HG03469 (cell line): Measurements from ENCODE around the gene IGF2R.
"Not testable (repeated sequence)": the region's sequence is repeated elsewhere in the genome, so short reads cannot be mapped to it uniquely, and the experiment has no call there.

Source experiments
- ATAC-seq: cut with Tn5 transposase; IDR thresholded peaks from one replicate; pipeline ENCODE4 v1.9.1; 2021; ENCODE audit warnings: mild to moderate bottlenecking, moderate library complexity, moderate number of reproducible peaks; ENCODE audit not compliant: unreplicated experiment

The IGF2R gene, protein sequence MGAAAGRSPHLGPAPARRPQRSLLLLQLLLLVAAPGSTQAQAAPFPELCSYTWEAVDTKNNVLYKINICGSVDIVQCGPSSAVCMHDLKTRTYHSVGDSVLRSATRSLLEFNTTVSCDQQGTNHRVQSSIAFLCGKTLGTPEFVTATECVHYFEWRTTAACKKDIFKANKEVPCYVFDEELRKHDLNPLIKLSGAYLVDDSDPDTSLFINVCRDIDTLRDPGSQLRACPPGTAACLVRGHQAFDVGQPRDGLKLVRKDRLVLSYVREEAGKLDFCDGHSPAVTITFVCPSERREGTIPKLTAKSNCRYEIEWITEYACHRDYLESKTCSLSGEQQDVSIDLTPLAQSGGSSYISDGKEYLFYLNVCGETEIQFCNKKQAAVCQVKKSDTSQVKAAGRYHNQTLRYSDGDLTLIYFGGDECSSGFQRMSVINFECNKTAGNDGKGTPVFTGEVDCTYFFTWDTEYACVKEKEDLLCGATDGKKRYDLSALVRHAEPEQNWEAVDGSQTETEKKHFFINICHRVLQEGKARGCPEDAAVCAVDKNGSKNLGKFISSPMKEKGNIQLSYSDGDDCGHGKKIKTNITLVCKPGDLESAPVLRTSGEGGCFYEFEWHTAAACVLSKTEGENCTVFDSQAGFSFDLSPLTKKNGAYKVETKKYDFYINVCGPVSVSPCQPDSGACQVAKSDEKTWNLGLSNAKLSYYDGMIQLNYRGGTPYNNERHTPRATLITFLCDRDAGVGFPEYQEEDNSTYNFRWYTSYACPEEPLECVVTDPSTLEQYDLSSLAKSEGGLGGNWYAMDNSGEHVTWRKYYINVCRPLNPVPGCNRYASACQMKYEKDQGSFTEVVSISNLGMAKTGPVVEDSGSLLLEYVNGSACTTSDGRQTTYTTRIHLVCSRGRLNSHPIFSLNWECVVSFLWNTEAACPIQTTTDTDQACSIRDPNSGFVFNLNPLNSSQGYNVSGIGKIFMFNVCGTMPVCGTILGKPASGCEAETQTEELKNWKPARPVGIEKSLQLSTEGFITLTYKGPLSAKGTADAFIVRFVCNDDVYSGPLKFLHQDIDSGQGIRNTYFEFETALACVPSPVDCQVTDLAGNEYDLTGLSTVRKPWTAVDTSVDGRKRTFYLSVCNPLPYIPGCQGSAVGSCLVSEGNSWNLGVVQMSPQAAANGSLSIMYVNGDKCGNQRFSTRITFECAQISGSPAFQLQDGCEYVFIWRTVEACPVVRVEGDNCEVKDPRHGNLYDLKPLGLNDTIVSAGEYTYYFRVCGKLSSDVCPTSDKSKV (N-terminal part only)

DNA sequence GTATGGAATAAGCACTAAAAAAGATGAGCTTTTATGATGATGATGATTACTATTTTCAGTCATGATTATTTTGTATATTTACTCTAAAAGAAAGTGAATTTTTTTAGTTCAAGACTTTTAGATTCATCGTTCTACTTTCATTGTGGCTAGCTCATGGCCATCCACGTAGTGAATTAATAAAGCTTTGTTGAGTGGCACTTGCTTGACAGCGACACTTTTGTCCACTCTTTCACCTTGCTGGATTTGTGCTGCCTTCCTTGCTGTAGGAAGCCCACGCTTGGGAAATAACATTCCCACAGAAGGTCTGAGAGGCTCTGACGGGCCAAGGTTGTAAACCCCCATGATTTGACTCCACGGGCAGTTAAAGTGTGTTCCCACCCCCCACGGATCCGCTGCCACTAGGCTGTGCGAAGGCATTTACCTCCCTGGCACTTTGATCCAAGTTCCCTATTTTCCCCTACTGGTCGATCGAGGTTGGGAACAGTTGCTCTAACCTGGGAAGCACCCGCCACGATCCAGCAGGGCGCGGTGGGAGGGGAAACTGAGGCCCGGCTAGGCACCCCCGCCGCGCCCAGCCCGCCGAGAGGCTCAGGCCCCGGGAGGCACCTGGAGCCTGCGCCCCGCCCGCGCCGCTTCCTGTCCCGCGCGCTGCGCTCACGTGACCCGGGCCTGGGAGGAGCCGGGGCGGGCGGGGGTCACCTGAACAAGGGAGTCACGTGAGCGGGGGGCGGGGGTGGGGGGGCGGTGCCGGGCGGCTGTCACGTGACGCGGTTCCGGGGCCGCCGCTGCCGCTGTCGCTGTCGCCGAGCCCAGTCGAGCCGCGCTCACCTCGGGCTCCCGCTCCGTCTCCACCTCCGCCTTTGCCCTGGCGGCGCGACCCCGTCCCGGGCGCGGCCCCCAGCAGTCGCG, at the start of gene IGF2R:
Gene IGF2R (plus strand): TSS at position 788 of the 909 bp plus-strand sequence. CDS start 165 bp downstream, outside the sequence.
- peak; percentile 66 for ATAC-seq

DNA sequence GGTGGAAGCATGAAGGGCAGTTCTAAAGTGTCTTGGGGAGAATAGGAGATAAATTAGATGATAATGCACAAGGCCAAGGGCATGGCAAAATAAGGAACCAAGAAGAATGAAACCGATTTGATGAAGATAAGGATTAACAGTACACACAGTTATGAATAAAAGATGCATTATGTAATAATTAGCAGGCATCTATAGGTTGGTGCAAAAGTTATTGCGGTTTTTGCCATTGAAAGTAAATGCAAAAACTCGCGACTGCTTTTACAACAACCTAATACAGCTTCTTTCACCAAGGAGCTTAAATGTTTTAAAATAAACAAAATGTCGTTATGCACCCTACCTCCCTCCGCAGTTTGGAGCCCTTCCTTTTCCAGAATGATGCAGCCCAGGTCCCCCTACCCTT, 49.1 kb upstream of the IGF2R start:
- no peak for ATAC-seq

DNA sequence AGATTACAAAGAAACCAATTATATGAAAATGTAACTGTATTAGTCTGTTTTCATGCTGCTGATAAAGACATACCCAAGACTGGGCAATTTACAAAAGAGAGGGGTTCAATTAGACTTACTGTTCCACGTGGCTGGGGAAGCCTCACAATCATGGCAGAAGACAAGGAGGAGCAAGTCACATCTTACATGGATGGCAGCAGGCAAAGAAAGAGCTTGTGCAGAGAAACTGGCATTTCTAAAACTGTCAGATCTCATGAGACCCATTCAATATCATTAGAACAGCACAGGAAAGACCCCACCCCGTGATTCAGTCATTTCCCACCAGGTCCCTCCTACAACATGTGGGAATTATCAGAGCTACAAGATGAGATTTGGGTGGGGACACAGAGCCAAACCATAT, 44.7 kb upstream of the IGF2R start:
- not testable (repeated sequence) for ATAC-seq

DNA sequence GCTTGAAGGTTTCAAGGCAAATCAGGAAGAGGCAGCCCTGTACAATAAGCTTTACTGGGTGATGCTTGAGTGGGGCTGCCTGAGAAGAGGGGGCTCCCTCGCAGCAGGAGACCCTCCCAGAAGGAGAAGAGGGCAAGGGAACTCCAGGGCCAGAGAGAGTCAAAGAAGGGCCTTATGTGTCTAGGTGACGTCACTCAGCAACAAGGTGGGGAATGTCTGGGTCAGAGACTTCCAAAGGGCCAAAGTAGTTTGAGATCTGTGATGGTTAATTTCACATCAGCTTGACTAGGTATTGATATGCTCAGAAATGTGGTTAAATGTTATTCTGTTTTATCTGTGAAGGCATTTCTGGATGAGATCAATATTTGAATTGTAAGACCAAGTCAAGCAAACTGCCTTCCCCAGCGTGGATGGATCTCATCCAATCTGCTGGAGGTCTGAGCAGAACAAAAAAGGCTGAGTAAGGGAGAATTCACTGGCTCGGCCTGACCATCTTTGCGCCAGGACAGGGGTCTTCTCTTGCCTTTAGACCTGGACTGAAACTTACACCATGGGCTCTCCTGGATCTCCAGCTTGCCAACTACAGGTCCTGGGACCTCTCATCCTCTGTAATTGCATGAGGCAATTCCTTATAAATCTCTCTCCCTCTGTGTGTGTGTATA, 42.2 kb upstream of the IGF2R start:
- no peak for ATAC-seq

DNA sequence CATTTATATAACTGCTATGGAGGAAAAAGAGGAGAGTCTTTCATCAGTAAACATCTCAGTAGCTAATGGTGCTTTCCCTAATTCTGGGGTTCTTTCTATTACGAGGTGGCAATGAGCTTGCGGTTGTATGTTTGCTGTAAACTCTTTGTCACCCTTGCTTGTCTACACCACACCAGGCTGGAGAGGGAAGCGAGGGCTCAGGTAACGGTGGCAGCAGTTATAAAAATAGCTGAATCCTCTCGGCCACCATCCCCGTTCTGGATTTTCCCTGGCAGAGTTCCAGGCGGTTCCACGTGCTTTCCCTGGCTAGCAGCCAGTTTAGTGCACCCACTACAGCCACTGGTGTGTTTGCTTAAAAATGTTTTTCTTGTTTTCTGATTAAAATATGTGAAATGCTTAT, 39.1 kb upstream of the IGF2R start:
- peak; percentile 32 for ATAC-seq

DNA sequence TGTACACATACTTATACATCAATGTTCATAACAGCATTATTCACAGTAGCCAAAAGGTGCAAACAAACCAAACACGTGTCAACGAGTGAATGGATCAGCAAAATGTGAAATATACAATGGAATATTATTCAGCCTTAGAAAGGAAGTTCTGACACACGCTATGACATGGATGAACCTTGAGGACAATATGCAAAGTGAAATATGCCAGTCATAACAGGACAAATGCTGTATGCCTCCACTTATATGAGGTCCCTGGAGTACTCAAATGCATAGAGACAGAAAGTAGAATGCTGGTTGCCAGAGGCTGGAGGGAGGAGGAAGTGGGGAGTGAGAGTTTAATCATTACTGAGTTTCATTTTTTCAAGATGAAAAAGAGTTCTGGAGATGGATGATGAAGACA, 37.8 kb upstream of the IGF2R start:
- peak; percentile 89 for ATAC-seq

DNA sequence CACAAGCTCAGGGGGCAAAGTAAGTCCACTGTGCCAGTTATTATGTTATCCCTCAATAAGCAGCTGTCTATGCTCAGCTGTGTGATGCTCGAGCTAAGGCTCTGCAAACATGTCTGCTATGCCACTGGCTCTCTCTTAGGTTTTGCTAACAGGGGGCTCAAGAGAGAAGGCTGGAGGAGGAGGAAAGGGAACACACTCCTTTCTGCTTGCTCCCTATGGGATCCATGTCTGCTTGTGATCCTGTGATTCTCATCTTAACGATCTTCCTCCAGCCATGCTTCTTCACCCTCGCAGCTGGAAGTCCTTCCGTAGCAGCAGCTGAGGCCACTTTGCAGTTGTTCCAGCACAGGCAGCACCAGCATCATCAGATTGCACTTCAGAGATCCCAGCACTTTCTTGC, 37.0 kb upstream of the IGF2R start:
- no peak for ATAC-seq

DNA sequence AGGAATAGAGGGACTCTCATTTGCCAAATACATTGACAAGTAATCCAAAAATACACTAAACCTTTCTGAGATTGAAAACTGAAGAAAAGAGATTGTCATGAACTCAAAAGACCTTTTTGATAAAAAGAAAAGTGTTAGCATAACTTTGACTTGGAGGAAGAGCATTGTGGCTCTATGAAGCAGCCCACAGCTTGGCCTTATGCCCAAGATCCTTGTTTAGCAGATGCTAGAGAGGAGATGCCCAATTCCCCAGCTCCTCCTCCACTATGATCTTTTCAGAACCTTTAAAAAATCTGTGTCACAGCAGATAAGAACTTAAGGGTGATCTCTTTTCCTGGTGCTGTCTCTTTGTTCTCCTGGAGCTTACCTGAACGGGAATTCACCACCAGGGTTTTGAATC, 35.8 kb upstream of the IGF2R start:
- no peak for ATAC-seq

DNA sequence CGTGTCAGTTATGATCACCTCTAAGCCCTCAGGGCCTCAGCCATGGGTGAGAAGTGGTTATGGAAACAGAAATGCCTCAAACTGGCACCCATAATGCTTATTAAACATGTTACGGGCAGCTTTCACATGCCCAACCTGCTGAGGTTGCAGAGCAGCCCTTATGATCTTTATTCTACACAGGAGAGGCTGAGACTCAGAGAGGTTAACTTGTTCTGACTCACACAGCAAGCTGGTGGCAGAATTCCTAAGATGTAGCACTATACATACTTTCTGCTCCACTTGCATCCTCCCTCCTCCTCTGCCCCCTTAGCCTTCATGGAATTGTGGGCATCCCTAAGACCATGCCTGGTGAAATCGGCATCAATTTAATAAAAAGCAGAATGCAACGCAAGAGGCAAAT, 34.7 kb upstream of the IGF2R start:
- ATAC-seq, result no peak

DNA sequence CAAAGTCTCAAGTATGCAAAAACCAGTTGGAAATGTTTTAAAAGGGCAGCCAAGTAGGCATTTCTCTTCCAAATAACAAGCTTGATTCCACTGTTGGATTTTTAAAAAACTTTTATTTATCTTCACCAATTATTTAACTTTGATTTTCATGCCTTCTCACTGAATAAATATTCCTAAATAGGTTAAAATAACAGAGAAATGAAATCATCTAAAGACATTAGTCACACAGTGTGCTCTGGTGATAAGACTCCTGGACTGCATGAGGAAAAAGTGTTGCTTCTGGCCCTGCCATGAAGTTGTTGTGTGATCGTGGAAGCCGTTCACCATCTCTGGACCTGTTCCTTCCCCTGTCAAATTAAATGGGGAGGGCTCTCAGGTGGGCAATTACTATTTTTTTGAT, 33.8 kb upstream of the IGF2R start:
- ATAC-seq, result no peak

DNA sequence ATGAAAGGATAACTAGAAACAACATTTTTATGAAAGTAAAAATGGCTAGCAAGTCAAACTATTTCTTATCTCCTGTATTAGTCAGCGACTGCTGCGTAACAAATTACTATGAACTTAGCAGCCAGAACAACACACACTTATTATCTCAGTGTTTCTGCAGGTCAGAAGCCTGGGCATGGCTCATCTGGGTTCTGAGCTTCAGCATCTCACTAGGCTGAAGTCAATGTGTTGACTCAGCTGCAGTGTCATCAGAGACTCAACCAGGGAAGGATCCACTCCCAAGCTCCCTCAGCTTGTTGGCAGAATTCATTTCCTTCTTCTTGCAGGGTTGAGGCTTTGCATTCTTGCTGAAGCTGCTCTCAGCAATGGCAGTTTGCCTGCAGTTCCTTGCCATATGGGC, 33.2 kb upstream of the IGF2R start:
- no peak for ATAC-seq

DNA sequence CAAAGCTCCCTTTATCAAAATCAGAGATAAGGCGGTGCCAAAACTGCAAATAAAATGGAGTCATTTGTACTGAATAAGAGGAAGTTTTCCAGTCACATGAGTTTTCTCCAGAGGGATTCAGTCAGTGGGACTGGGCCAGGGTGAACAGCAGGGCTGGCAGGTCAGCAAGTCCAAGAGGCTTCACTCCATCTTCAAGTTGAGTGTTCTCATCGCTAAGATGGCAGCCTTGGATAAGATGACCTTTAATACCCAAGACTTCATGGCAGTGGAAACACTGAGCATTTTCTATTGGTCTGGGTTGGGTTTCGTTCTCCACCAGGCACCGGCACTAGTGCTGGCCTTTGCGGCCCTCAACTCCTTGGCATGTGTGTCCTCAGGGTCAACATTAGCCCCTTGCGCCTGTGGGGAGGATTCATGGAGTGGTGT, 29.3 kb upstream of the IGF2R start:
- ATAC-seq, result no peak

DNA sequence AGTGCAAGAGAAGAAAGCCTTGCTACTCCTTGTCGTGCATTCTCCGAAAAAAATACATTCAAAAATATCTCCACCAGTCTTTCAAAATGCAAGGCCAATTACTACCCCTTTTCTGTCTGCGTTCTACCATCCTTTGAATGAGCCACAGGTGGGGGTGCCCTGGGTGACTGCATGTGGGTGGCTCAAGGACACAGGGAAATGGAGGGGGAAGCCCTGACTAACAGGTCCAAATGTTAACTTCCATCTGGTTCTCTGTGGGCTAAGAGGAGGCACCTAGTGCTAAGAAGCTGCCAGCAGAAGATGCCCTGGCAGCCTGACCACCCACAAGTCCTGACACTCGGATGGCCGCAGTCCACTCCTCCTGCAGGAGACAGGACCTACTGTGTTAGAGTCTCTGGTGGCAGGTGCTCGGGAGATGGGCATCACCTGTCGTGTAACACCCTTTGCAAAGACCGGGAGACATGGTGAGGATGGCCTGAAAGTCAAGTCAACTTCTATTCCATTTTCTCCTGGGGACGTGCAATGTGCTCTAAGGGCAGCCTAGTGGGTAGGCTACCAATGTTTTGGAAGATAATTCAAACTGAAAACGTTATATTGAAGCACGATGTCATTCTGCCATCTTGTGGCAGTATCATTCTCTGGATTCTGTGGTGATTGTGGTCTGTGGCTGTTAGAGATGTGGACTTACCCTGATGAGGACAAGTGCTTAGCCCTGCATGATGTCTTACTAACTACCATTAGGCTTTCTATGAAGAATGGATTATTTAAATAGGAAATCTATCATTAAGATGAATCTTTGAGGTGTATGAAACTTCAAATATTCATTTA, 27.4 kb upstream of the IGF2R start:
- peak; percentile 89 for ATAC-seq

DNA sequence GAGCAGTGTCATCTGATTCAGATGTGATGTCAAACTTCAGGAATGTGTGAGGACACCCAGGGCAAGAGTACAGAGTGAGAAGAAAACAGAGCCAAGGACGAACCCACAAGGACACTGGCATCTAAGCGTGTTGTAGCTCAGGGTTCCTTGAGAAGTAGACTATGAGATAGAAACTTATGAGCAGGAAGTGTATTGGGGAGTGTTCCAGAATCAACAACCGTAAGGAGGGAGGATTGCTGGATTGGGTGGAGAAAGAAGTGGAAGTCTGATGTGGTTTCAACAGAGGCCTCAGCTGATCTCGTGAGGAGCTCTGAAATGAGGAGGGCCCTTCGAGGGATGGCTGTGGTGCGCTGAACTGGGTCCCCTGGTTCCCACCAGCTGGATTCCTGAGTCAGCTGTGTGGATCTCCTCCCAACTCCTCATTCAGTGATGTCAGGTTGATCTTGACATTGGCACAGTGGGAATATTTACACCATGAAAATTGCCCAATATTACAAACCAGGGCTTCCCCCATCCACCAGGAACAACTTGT, 25.7 kb upstream of the IGF2R start:
- no peak for ATAC-seq

DNA sequence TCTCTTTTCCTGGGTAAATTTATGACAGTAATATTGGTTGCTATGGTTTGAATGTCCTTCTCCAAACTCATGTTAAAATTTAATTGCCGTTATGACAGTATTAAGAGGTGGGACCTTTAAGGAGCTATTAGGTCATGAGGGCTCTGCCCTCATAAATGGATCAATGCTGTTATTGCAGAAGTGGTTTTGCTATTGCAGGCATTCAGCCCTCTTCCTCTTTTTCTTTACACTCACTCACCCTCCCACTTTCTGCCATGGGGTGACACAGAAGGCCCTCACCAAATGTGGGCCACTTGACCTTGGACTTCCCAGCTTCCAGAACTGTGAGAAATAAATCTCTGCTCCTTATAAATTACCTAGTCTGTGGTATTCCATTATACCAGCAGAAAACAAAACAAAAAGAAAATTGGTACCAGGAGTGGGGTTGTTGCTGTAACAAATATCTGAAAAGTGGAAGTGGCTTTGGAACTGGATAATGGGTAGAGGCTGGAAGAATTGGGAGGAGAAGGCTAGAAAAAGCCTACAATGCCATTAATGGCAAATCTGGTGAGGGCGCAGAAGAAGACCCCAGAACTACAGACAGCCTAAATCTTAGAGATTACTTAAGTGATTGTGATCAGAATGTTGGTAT, 24.8 kb upstream of the IGF2R start:
- no peak for ATAC-seq

DNA sequence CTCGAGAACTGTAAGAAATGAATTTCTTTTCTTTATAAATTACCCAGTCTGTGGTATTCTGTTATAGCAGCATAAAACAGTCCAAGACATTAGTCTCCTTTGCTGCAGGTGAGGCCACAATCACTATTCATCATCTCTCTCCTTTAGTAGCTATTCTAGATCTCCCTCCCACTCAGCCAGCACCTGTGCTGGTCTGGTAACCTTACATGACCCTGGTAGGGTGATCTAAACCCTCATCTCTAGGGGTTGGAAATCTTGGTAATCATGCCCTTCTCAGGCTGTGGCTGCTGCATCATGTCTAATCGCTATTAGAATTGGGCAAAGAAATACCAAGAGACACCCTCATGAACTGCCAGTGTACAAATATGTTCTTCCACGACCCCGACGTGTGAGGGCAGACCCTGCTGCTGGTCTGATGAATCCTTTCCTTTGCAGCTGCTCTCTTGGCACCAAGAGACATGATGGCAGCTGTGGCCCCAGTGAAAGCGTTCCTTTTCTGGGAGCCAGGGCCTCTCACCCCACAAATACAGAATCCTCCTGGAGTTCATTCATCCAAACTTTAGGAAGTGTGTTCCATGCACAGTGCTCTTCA, 23.0 kb upstream of the IGF2R start:
- ATAC-seq, result no peak

DNA sequence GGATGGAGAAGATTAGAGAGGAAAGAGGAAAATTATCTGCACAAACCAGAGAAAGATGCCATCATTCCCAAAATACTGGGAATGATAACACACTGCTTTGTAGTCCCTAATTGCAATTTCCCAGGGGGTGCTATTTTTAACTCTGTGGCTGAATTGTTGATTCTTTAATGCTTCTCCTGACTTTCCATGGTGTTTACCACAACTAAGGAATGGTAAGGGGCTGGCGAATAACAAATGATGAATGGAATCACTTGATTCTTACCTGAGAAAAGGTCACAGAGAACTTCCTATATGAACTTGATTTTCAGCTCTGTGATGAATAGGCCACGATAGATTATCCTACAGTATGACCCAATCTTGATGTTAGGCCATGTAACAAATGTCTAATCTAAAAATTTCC, 22.0 kb upstream of the IGF2R start:
- ATAC-seq, result no peak

DNA sequence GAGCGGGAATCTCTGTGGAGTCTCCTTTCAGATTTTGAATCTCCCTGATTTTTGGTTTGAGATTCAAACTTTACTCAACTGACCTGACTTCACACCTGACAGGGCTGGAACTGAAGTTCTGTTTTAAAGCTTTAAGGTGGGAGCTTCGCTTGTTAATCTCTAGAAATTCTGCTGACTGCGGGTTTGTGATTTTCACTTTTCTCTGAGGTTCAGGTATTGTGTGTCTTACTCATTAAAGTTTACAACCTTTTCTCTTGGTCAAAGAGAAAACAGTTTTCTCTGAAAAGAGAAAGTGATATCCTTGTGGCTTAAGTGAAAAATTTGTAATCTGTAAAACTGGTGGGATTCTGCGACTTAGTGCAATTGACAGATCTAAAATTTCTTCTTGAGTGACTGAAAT, 20.7 kb upstream of the IGF2R start:
- ATAC-seq, result no peak
